OCI-LY1 (cell line): ENCODE data around the gene PRR20A.
"Not testable (repeated sequence)": the region's sequence is repeated elsewhere in the genome, so short reads cannot be mapped to it uniquely, and the experiment has no call there.

ENCODE experiments used
- CTCF ChIP-seq: fragments of 200-600 bp; sonication (generic), shearing (Covaris generic); IDR thresholded peaks from 2 replicates; pipeline ENCODE4 v1.5.1; 2017; ENCODE audit warnings: mild to moderate bottlenecking, antibody characterized with exemption, low read length, moderate library complexity, mixed read lengths
- EZH2 ChIP-seq: fragments of 200-600 bp; sonication (generic), shearing (Covaris generic); IDR thresholded peaks from 2 replicates; pipeline ENCODE4 v1.8.0; 2017; ENCODE audit warnings: borderline replicate concordance, mixed run types, mild to moderate bottlenecking, antibody characterized with exemption, low read length, moderate library complexity, mixed read lengths

GRCh38 chr13:57148106-57148505 is 7.4 kb downstream of the PRR20A start:
- TF ChIP-seq CTCF, EZH2: not testable (repeated sequence)
